ENCODE results near the gene CTBP2.

CTBP2 gene

GRCh38 chr10:125034675-125035074 is 125.7 kb downstream of the CTBP2 start:
- DNase-seq, result no peak

- no peak for DNase-seq
Measured at GRCh38 chr10:125033146-125033924, 127.0 kb downstream of the CTBP2 start.

DNA sequence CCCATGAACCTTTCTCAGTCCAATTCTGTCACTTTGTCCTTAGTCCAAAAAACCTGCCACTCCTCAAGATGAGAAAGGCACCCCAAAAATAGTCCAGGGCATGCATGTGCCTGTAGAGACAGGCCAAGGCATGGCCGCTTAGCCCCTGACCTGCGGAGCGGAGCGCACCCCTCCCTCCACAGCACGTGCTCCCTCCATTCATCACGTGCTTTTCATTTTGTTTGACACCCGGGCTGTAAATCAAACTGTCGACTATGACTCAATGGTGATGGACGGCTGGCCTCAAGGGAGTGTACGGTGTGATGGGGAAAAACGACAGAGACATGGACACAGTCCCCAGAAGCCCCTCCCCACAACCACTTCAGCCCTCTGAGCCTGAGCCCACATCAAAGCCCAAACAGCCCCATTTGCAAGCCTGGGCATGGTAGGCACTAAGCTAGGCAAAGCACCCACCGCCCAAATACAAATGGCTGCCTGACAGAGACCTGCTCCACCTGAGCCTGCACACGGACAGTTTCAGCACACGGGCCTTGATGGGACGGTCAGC is 127.8 kb downstream of the CTBP2 start:
- no peak for DNase-seq

DNA sequence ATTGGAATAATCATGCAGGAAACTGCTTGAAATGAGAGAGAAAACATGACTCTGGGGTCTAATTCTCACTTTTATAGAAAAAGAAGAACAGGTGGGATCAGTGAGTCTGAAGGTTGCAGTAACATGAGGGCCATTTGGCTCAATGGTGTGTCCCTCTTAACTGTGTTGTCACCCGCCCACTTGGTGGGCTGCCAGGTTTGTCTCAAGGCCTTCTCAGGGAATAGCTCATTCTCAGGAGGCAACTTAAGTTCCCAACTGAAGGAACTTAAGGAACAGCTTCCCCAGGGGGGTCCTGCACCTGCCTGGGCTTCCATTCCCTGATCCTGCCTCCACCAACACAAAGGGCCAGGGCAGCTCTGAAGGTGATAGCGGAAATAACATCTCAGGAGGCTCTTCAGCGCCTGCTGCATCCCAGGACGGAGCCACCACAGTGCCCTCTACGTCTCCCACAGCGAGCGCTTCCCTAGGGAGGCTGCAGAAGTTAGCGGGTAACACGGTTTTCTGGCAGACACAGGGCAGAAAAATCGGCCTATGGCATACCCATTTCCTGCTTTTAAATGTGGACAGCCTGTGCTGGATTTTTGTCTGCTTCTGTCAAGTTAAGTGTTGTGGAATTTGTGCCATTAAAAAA is 129.7 kb downstream of the CTBP2 start:
- DNase-seq, result no peak

DNA sequence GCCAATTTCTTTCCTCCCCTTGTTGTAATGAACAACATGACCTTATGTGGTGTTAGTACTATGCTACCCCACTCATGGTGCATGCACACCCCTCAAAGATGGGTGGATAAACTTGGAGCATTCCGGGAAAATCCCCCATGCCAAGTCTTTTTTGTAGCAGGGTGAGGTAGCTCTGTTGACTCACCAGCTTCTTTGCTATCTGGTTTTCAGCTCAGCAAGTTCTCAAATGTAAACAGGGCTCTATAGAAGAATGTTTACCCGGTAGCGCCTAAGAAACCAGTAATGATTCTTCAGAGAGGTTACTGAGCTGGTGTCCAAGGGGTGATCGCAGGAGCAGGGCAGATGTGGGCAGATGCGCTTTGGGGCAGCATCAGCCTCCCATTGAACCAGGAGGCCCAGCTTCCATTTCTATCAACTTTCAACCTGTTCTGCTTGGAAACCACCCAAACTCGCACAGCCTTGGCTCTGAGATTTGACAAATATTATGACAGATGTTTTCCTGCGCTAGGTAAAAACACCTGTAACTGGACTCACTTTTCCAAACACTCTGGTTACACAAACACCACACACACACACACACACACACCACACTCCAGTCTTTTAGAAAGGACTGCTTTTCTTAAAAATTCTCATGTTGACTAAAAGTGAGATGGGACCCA is 130.7 kb downstream of the CTBP2 start:
- DNase-seq, result no peak

- no peak for DNase-seq
Measured at GRCh38 chr10:125027871-125028869, 132.2 kb downstream of the CTBP2 start.

- DNase-seq, result no peak
Measured at GRCh38 chr10:125026974-125027735, 133.2 kb downstream of the CTBP2 start.

DNA sequence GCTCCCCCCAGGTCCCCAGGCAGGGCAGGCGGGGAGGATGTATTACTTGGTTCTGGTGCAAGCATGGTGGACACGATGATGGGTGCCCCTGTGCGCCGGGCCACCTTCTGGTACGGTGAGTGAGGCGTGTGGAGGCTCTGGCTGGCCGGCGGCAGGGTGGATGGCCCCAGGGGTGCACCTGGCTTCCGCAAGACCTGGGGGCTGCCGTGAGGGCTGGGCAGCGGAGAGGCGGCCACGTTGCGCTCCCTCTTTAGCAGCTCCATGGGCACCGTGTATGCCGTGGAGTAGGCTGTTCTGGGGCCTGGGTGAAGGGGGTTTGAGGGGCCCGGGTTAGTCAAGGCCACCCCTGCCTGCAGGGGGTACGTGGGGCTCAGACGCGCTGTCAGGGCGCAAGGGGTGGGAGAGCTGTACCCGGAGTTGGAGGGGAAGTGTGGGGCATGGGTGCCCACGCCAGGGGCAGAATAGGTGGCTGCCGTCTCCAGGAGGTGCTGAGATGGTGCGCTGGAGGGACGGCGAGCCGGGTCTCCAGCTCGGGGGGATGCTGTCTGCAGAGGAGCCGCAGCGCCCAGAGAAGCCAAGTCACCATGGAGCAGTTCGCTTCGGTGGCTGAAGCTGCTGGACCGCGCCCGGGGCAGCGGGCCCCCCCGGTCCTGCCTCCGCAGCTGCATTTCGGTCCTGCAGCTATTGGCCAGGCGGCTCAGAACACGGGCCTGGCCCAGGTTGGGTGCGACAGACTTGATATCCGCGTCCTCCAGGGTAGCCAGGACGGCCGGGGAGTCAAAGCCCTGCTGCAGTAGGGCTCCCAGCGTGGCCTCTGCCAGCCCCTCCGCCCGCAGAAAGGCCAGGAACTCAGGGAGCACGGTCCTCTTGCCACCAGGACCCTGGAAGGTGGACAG is 134.1 kb downstream of the CTBP2 start:
- DNase-seq, result no peak

GRCh38 chr10:125025341-125025740 is 135.0 kb downstream of the CTBP2 start:
- no peak for DNase-seq

- DNase-seq, result no peak
Measured at GRCh38 chr10:125024497-125025234, 135.7 kb downstream of the CTBP2 start.

- DNase-seq, result no peak
Measured at GRCh38 chr10:125023862-125024496, 136.4 kb downstream of the CTBP2 start.

- no peak for DNase-seq
Measured at GRCh38 chr10:125023255-125023654, 137.1 kb downstream of the CTBP2 start.

DNA sequence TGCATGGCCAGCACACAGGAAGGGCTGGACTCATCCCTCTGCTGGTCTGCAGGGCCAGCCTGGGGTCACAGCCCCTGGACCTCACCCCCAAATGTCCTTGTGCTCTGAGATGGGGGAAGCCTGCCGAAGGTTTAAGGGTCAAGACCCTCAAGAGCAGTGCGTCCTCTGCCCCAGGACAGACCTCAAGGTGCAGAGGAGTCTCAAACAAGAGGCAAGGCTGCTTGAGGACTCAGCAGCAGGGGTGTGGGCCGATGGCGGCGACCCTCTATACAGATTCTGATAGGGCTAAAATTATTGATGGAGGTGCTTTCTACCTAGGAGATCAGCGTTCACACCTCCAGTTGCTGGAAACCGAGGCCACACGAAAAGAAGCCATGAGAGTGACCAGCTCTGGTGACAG is 137.7 kb downstream of the CTBP2 start:
- no peak for DNase-seq

- no peak for DNase-seq
Measured at GRCh38 chr10:125021686-125022344, 138.5 kb downstream of the CTBP2 start.

DNA sequence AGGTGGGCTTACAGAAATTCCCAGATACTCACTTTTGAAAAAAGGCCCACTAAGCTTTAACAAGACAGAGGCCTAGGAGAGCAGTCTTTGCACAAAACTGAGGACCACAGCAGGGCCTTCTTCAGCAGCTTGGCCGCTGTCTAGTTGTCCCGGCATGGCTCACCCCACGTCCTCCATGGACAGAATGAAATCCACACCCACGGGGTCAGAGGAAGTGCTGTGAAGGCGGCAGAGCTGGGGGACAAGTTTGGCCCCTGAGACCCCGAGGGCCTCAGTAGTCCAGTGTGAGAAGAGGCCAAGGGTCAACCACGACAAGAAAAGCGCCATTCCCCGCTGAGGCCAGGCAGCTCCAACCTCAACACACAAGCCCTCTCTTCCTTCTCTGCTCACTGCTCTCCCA is 139.5 kb downstream of the CTBP2 start:
- DNase-seq, result no peak

GRCh38 chr10:125020386-125020785 is 140.0 kb downstream of the CTBP2 start:
- no peak for DNase-seq

DNA sequence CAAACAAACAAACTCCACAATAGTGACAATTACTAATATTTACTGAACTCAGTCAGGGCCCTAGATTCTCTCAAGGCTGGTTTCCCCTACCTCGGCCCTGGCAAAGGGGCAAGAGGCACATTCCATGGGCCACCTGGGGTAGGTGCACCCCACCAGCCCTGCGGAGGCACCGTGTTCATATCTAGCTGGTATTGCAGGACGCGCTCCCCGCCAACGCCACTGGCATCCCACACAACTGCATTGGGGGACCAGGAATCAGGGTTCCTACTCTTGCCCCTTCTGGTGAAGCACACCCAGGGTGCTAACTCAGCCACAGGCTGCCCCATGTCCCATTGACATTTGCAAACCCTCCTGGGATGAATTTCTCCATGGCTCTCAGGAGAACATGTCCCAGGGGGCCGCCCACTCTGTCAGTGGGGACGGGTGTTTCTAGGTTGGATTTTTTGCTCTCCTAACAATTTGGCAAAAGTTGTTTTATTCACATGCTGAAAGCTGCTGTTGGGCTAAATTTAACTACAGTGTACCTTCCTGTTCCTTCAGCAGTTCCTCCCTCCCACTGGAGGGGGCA is 141.7 kb downstream of the CTBP2 start:
- DNase-seq, result no peak

DNA sequence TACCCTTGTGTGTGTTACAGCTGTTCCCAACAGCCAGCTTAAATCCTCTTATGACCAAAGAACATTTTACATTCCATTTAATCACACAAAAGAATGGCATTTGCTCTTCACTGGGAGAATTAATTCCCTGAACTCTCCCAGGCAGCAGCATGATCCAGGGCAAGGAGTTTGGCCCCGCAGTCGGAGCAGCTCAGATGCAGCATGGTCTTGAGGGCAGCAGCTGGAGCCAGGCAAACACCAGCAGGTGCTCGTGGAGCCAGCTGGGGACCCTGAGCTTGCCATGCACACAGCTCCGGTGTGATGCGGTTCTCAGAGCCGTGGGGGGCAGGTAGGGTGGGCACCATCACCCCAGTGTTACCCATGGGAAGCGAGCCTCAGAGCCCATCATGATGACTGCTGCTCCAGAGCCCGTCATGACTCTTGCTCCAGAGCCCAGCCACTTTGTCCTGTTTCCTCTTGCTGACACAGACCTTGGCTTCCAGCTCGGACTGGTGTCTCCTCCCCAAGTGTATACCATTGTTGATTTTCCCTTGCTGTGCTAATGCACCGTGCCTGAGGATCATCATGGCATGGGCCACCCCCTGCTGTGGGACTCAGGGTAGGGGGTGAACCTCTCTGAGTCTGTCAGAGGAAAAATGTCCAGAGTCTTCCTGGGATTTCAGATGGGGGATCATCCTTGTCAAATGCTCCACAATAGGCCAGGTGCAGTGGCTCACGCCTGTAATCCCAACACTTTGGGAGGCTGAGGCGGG is 142.6 kb downstream of the CTBP2 start:
- DNase-seq, result no peak

All from activated gamma-delta T cell treated with Interleukin-2 at 50 U/mL for 16 hours (primary cell).